Measurements from ENCODE around the gene NRXN3. TPM values are rescaled to one million over a fixed set of nuclear protein-coding genes. Genes with fewer than 3 reads are reported as not detected.

The NRXN3 gene
- total RNA-seq, 2 donors from 2014 or later, result 1.3 to 2.3 TPM

DNA sequence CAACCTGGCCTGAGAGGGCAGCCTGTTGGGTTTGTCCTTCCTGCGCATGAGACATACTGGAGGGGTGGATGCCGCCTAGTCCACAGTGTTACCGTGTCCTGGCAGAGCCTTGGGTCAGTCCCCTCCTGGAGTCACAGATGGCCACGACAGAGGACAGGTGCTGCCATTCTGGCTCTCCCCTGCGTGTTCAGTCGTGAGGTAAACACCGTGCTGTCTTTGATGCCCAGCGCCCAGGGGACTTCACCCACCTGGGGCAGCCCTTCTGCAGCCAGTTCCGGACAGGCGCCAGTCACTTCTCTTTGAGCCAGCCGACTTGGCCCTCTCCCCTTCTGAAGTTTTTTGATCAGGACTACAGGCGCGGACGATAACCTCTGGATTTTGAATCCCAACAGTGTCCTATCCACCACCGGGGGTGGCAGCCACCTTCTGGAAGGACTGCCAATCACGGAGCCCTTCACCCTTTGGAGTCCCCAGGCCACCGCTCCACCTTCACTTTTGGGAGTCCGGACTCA is 1108.2 kb downstream of the NRXN3 start:
- H3K9me3 ChIP-seq, result no peaks in the 10 kb centered on the region
- intact Hi-C loops (cut with DNase I), result no loop called here
- no peaks in the 10 kb centered on the region for H3K27me3 ChIP-seq
- H3K4me1 ChIP-seq, result peaks cover 34% of the 10 kb centered on the region
- peak overlapping the region in 1 of 4 donors; percentile 28 for H3K27ac ChIP-seq
- peak overlapping the region; percentile 45 to 60 for H3K4me3 ChIP-seq
- 26% methylated on average over 18 of the region's 18 CpGs for WGBS, 2 donors
- no peak for ATAC-seq
- DNase-seq, result peak in 3 of 4 donors; percentile 12 to 17 (median 14)
- no peaks in the 10 kb centered on the region for H3K36me3 ChIP-seq (replicated peaks in 1 of 2; ENCODE audit: insufficient read depth in 1 of 2, low read depth in 2 of 2)
- TF ChIP-seq, protein P1, sequence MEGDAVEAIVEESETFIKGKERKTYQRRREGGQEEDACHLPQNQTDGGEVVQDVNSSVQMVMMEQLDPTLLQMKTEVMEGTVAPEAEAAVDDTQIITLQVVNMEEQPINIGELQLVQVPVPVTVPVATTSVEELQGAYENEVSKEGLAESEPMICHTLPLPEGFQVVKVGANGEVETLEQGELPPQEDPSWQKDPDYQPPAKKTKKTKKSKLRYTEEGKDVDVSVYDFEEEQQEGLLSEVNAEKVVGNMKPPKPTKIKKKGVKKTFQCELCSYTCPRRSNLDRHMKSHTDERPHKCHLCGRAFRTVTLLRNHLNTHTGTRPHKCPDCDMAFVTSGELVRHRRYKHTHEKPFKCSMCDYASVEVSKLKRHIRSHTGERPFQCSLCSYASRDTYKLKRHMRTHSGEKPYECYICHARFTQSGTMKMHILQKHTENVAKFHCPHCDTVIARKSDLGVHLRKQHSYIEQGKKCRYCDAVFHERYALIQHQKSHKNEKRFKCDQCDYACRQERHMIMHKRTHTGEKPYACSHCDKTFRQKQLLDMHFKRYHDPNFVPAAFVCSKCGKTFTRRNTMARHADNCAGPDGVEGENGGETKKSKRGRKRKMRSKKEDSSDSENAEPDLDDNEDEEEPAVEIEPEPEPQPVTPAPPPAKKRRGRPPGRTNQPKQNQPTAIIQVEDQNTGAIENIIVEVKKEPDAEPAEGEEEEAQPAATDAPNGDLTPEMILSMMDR (IDR thresholded peaks at IDR 0.05), result no peak
- TF ChIP-seq POLR2A (IDR thresholded peaks at IDR 0.05), result no peak

DNA sequence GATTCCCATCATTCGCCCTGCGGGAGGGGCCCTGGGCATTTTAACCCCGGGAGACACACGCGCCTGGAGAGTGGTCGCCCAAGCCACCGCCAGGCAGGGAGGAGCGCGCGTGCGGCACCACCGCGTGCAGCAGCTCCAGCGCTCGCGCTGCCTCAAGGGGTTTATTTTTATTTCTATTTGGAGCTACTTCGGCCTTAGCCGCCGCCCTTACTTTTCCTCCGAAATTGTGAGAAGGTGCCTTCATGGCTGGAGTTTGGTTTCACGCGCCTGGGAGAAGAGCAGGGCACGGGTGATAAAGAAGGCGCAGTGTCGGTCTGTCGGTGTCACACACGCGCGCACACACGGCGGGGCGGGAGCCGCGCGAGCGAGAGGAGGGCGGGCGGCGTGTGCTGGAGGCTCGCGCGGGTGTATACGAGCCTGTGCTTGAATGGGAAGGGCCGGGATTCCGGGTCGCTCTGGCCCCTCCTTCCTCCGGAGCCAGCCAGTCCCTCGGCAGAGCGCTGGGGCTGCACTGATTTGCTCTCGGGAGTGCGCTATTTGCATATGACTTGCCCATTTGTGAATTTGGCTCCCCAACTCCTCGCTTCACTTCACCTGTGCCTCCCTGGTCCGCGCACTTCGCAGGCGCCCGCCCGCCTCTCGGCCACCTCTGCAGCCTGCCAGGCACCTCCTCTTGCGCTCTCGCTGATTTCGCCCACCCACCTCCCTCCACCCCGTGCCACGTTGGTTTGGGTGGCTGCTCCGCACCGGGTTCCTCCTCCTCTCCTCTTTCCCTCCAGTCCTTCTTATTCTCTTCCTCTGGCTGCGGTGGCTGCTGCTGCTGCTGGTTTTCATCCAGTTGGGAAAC is 1108.8 kb downstream of the NRXN3 start:
- H3K9me3 ChIP-seq, result no peaks in the 10 kb centered on the region
- no peaks in the 10 kb centered on the region for H3K36me3 ChIP-seq (replicated peaks in 1 of 2; ENCODE audit: insufficient read depth in 1 of 2, low read depth in 2 of 2)
- peak overlapping the region; percentile 30 to 59 (median 55) for H3K27ac ChIP-seq
- H3K4me1 ChIP-seq, result peaks cover 34% of the 10 kb centered on the region
- peak; percentile 97 for ATAC-seq
- TF ChIP-seq, protein P1 (IDR thresholded peaks at IDR 0.05), result peak in 1 of 7 experiments; percentile 9
- peak; percentile 93 to 96 (median 93) for TF ChIP-seq POLR2A (IDR thresholded peaks at IDR 0.05)
- peak; percentile 90 to 94 (median 94) for DNase-seq
- intact Hi-C loops (cut with DNase I), result no loop called here
- no peaks in the 10 kb centered on the region for H3K27me3 ChIP-seq
- peak overlapping the region; percentile 45 to 60 for H3K4me3 ChIP-seq
- WGBS, 2 donors, result 0 to 1% methylated on average over 47 to 67 of the region's 67 CpGs

DNA sequence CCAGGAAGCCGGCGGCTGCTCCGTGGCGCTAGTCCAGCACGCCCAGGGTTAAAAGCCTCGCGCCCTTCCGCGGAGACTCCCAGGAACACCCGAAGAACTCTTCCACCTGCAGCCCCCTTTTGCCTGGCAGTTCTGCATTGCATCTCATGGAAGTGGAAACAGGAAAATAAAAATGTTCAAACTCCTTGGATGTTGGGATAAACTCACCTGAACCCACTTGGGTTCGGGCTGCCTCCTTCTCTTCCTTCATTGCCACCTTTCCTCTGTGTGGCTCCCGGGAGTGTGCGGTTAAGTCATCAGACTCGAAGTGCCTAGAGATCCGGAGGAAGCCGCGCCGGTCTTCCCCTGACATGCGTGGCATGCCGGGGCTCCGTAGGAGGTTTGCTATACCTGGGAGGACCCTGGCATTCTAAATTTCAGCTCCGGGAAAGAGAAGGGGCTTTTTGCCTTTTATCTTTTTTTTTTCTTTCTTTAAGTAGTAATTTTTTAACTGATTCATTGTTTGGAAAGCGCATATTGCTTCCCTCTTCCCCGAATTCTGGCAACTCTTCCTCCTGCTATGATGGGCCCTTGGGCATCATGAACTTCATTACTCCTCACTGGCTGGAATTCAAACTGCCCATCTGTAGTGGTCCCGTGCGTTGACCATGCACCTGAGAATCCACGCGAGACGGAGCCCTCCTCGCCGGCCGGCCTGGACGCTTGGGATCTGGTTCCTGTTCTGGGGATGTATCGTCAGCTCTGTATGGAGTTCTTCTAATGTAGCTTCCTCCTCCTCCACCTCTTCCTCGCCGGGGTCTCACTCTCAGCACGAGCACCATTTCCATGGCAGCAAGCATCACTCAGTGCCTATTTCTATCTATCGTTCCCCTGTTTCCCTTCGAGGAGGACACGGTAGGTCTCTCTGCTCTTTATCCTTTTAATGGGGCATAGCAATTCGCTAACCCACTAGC is 1109.7 kb downstream of the NRXN3 start:
- Histone ChIP-seq H3K27ac (peak overlapping the region; percentile 30 to 59 (median 55)), H3K4me1 (peaks cover 34% of the 10 kb centered on the region), H3K27me3 (no peaks in the 10 kb centered on the region), H3K4me3 (peak overlapping the region; percentile 45 to 60), H3K36me3 (replicated peaks in 1 of 2; ENCODE audit: insufficient read depth in 1 of 2, low read depth in 2 of 2) (no peaks in the 10 kb centered on the region), H3K9me3 (no peaks in the 10 kb centered on the region)
- TF ChIP-seq POLR2A (IDR thresholded peaks at IDR 0.05), result no peak
- TF ChIP-seq, protein P1 (IDR thresholded peaks at IDR 0.05), result no peak
- 0 to 2% methylated on average over 41 of the region's 41 CpGs for WGBS, 2 donors
- intact Hi-C loops (cut with DNase I), result no loop called here
- peak; percentile 20 for ATAC-seq
- peak; percentile 26 to 55 (median 34) for DNase-seq

DNA sequence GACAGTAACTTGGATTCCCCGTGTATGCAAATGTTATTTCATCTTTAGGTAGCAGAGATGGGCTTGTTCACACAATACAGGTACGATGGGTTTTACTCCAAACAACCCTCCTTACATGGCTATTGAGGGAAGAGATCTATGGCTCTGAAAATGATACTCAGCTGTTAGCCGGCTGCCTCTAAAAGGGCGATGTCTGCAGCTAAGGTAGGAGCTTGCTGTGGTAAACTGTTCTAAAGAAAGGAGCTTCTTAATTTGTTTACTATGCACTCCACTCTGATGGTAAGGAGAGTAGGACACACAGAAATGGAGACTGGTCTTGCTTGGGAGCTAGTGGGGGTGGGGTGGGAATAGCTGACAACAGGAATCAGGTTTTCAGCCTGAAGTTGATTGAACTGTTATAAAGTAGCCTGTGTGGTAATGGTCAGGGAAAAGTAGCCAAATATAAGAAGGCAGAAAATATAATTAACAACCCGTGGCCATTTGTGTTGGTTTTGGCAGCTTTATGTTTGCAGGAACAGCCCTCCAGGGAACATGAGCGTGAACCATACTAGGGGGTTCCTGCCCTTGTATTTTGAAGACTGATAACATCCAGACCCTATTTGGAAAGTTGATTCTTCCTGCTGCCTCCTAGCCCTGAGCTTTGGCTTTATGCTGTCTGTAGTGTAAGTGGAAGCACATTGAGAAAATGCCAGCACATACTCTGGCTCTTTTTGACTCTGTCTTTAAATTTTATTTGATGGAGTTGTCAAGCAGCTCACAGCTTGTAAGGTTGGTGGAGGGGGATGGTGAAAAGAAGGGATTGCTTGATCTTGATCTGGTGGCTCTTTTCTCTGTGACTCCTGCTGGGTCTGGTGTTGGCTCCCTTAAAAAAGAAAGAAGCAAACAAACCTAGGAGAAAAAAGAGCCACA is 1111.3 kb downstream of the NRXN3 start:
- no peak for TF ChIP-seq POLR2A (IDR thresholded peaks at IDR 0.05)
- TF ChIP-seq, protein P1 (IDR thresholded peaks at IDR 0.05), result no peak
- Histone ChIP-seq H3K9me3 (no peaks in the 10 kb centered on the region), H3K36me3 (replicated peaks in 1 of 2; ENCODE audit: insufficient read depth in 1 of 2, low read depth in 2 of 2) (no peaks in the 10 kb centered on the region), H3K27ac (no peak overlapping the region), H3K4me1 (peaks cover 34% of the 10 kb centered on the region), H3K4me3 (no peak overlapping the region), H3K27me3 (no peaks in the 10 kb centered on the region)
- 3 to 4% methylated on average over 6 of the region's 6 CpGs for WGBS, 2 donors
- DNase-seq, result no peak
- intact Hi-C loops (cut with DNase I), result no loop called here
- no peak for ATAC-seq

All from body of pancreas (tissue), 4 donors.